ENCODE data around the gene SLC30A10. TPM values are rescaled to one million over a fixed set of nuclear protein-coding genes. Genes with fewer than 3 reads are reported as not detected.
"Not testable (repeated sequence)": the region's sequence is repeated elsewhere in the genome, so short reads cannot be mapped to it uniquely, and the experiment has no call there.

SLC30A10 gene
- total RNA-seq, 2 experiments from 2014 or later, result not detected

DNA sequence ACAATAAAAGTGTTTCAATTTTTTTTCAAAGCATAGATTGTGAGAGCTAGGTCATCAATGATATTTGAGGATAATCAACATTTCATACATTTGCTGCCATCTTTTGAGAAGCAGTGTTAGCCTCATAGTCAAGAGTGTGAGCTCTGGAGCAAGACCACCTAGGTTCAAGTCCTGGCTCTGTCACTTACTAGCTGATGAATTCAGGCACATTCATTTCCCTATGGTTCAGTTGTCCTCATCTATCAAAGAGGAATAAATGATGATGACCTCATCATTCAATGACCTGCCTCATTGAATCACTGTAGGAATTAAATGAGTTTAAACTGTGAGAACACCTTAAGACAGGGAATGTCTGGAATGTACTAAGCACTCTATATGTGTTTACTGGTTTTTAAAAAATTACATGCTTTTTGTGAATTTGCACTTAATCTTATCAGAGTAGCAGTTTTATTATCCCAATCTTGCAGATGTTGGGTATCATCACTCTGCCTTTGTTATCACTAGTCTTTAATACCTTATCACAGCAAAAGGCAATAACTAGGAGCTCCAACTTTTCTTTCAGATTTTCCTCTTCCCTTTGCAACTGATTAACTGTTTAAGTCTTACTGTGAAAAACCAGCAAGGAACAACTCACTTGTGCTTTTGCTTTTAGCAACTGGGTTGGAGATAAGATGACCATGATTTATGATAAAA, 47.4 kb downstream of the SLC30A10 start:
- H3K36me3 Mint-ChIP-seq (ENCODE audit: low read depth), result no peaks in the 10 kb centered on the region
- POLR2A ChIA-PET, result no interaction called here
- no peak for ATAC-seq
- H3K9me3 Mint-ChIP-seq (ENCODE audit: insufficient read depth), result no peaks in the 10 kb centered on the region
- DNase-seq, result no peak
- peaks cover 4% of the 10 kb centered on the region for H3K27me3 Mint-ChIP-seq (ENCODE audit: low read depth)
- CTCF ChIA-PET, result no interaction called here
- H3K27ac Mint-ChIP-seq, result no peak overlapping the region
- no peak overlapping the region for H3K4me3 Mint-ChIP-seq
- no peaks in the 10 kb centered on the region for H3K4me1 Mint-ChIP-seq (ENCODE audit: low read depth)

DNA sequence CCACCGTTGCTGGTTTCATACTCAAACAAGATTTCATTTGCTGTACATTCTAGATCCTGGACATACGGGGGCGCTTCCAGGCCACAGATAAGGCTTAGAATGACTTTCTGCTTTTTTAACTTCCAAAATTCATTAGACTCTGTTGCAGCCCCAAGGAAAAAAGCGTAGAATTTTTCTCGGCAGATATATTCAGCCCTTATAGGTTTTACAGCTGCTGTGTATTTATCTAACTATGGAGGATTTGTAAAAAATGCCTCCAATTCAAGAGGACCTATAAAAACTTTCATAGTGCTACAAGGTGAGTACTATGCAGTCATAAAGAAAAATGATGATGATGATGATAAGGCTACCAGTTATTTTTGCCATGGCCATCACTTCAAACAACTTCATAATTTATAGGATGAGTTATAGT, 51.6 kb downstream of the SLC30A10 start:
- H3K9me3 Mint-ChIP-seq (ENCODE audit: insufficient read depth), result no peaks in the 10 kb centered on the region
- DNase-seq (no peak), ATAC-seq (no peak)
- H3K27me3 Mint-ChIP-seq (ENCODE audit: low read depth), result no peaks in the 10 kb centered on the region
- no peak overlapping the region for H3K4me3 Mint-ChIP-seq
- ChIA-PET CTCF (no interaction called here), POLR2A (no interaction called here)
- no peaks in the 10 kb centered on the region for H3K4me1 Mint-ChIP-seq (ENCODE audit: low read depth)
- H3K27ac Mint-ChIP-seq, result no peak overlapping the region
- H3K36me3 Mint-ChIP-seq (ENCODE audit: low read depth), result no peaks in the 10 kb centered on the region

GRCh38 chr1:219875860-219876259, 52.5 kb downstream of the SLC30A10 start:
- ChIA-PET CTCF (no interaction called here), POLR2A (no interaction called here)
- H3K4me1 Mint-ChIP-seq (ENCODE audit: low read depth), result no peaks in the 10 kb centered on the region
- no peak overlapping the region for H3K4me3 Mint-ChIP-seq
- no peak overlapping the region for H3K27ac Mint-ChIP-seq
- no peaks in the 10 kb centered on the region for H3K36me3 Mint-ChIP-seq (ENCODE audit: low read depth)
- DNase-seq (no peak), ATAC-seq (no peak)
- H3K27me3 Mint-ChIP-seq (ENCODE audit: low read depth), result no peaks in the 10 kb centered on the region
- no peaks in the 10 kb centered on the region for H3K9me3 Mint-ChIP-seq (ENCODE audit: insufficient read depth)

- H3K27me3 Mint-ChIP-seq (ENCODE audit: low read depth); CTCF ChIA-PET; H3K27ac Mint-ChIP-seq; H3K9me3 Mint-ChIP-seq (ENCODE audit: insufficient read depth); H3K36me3 Mint-ChIP-seq (ENCODE audit: low read depth); H3K4me1 Mint-ChIP-seq (ENCODE audit: low read depth); DNase-seq; ATAC-seq; H3K4me3 Mint-ChIP-seq; POLR2A ChIA-PET: not testable (repeated sequence)
These were observed 55.8 kb downstream of the SLC30A10 start for GRCh38 chr1:219872538-219872937.

DNA sequence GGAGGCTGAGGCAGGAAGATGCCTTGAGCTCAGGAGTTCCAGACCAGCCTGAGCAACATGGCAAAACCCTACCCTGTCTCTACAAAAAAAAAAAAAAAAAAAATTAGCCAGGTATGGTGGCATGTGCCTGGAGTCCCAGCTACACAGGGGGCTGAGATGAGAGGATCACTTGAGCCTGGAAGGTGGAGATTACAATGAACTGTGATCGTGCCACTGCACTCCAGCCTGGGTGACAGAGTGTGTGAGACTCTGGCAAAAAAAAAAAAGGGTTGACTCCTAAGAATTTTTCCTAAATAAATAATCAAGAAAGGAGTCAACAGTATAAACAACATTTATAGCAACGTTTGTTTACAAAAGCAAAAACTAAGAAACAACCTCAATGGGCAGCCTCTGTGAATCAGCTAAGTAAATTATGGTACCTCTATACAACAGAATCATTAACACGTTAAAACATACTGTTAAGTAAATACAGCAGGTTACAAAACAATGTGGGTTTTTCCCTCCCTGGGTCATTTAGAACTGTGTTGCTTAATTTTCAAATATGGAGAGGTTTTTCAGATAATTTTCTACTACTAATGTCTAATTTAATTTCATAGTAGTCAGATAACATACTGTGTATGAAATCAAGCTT, 56.8 kb downstream of the SLC30A10 start:
- Mint-ChIP-seq H3K4me1 (ENCODE audit: low read depth) (no peaks in the 10 kb centered on the region), H3K27me3 (ENCODE audit: low read depth) (no peaks in the 10 kb centered on the region), H3K27ac (no peak overlapping the region), H3K36me3 (ENCODE audit: low read depth) (no peaks in the 10 kb centered on the region), H3K4me3 (no peak overlapping the region), H3K9me3 (ENCODE audit: insufficient read depth) (no peaks in the 10 kb centered on the region)
- POLR2A ChIA-PET, result no interaction called here
- DNase-seq (no peak), ATAC-seq (no peak)
- CTCF ChIA-PET, result no interaction called here

- POLR2A ChIA-PET; CTCF ChIA-PET; H3K27ac Mint-ChIP-seq; H3K27me3 Mint-ChIP-seq (ENCODE audit: low read depth); H3K4me3 Mint-ChIP-seq; H3K36me3 Mint-ChIP-seq (ENCODE audit: low read depth); H3K4me1 Mint-ChIP-seq (ENCODE audit: low read depth); H3K9me3 Mint-ChIP-seq (ENCODE audit: insufficient read depth); DNase-seq; ATAC-seq: not testable (repeated sequence)
These were observed 59.7 kb downstream of the SLC30A10 start for GRCh38 chr1:219868615-219869014.

Other genes with a start within 250 kb of the SLC30A10 start
- gene EPRS1, start 117.9 kb upstream of the SLC30A10 start, total RNA-seq, result 100 to 1,000 TPM; 115 to 116 TPM
- 10 to 100 TPM; 19.7 to 26.3 TPM for gene BPNT1, start 161.2 kb upstream of the SLC30A10 start, total RNA-seq
- gene IARS2, start 165.6 kb upstream of the SLC30A10 start, total RNA-seq, result 10 to 100 TPM; 54.8 to 57.9 TPM